DOHH2 (cell line): ENCODE results near the gene HOXC5.

Experiments
- EZH2phosphoT487 ChIP-seq: fragments of 200-600 bp; sonication (generic); IDR thresholded peaks from 2 replicates; pipeline ENCODE4 v1.6.1; 2017; ENCODE audit warnings: borderline replicate concordance, mild to moderate bottlenecking, antibody characterized with exemption, low read length, moderate library complexity, mixed read lengths
- TF ChIP-seq, protein P1 (sequence below): fragments of 200-600 bp; sonication (generic); IDR thresholded peaks from one replicate; pipeline ENCODE4 v1.5.1; 2014; ENCODE audit warnings: antibody characterized with exemption, mild to moderate bottlenecking, low read depth, low read length; ENCODE audit not compliant: poor library complexity, severe bottlenecking

DNA sequence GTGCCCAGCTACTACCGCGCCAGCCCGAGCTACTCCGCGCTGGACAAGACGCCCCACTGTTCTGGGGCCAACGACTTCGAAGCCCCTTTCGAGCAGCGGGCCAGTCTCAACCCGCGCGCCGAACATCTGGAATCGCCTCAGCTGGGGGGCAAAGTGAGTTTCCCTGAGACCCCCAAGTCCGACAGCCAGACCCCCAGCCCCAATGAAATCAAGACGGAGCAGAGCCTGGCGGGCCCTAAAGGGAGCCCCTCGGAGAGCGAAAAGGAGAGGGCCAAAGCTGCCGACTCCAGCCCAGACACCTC lies 47.2 kb upstream of the HOXC5 start:
- TF ChIP-seq, protein P1, sequence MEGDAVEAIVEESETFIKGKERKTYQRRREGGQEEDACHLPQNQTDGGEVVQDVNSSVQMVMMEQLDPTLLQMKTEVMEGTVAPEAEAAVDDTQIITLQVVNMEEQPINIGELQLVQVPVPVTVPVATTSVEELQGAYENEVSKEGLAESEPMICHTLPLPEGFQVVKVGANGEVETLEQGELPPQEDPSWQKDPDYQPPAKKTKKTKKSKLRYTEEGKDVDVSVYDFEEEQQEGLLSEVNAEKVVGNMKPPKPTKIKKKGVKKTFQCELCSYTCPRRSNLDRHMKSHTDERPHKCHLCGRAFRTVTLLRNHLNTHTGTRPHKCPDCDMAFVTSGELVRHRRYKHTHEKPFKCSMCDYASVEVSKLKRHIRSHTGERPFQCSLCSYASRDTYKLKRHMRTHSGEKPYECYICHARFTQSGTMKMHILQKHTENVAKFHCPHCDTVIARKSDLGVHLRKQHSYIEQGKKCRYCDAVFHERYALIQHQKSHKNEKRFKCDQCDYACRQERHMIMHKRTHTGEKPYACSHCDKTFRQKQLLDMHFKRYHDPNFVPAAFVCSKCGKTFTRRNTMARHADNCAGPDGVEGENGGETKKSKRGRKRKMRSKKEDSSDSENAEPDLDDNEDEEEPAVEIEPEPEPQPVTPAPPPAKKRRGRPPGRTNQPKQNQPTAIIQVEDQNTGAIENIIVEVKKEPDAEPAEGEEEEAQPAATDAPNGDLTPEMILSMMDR = no peak
- TF ChIP-seq EZH2phosphoT487 = no peak
